ENCODE results near the gene GPATCH2.

- TF ChIP-seq CTCF (IDR thresholded peaks at IDR 0.05) (no peak), POLR2A (IDR thresholded peaks at IDR 0.05) (no peak), POLR2AphosphoS5 (IDR thresholded peaks at IDR 0.05) (no peak), EP300 (IDR thresholded peaks at IDR 0.05) (no peak)
Measured at GRCh38 chr1:217478450-217478849, 152.4 kb downstream of the GPATCH2 start.

Data from suprapubic skin (tissue), 4 donors.